Measurements from ENCODE around the gene ADIG.

Gene ADIG

DNA sequence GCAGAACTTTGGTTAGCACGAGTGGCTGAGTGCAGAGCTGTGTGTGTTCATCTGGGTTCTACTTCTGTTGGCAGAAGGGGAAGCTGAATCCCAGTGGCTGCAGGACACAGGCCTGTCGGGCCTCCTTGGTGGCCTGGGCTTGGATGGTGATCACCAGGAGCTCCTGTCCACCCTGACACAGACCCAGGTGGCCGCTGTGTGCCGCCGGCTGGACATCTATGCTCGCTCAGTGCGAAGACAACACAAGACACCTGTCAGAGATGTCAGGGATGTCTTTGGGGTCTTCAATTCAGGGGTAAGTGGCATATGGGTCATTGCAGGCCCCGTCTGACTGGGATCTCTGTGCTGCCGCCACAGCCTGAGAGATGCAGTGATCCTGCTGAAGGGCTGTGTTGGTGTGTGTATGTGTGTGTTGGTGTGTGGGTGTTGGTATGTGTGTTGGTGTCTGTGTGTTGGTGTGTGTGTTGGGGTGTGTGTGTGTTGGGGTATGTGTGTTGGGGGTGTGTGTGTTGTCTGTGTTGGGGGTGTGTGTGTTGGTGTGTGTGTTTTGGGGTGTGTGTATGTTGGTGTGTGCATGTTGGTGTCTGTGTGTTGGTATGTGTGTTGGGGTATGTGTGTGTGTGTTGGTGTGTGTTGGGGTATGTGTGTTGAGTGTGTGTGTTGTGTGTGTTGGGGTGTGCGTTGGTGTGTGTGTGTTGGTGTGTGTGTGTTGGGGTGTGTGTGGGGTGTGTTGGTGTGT, 46.1 kb downstream of the ADIG start:
- Histone ChIP-seq H3K4me3 (ENCODE audit: low read length) (no peak overlapping the region), H3K9me3 (ENCODE audit: control insufficient read depth, low read depth, low read length) (no peaks in the 10 kb centered on the region), H3K27me3 (ENCODE audit: control insufficient read depth, insufficient read depth, low read length) (no peaks in the 10 kb centered on the region), H3K27ac (ENCODE audit: low read length) (no peak overlapping the region), H3K9ac (ENCODE audit: low read length) (no peak overlapping the region), H3K4me1 (ENCODE audit: control insufficient read depth, low read depth, low read length) (peaks cover 9% of the 10 kb centered on the region), H3K36me3 (ENCODE audit: control insufficient read depth, low read depth, low read length) (no peaks in the 10 kb centered on the region)

DNA sequence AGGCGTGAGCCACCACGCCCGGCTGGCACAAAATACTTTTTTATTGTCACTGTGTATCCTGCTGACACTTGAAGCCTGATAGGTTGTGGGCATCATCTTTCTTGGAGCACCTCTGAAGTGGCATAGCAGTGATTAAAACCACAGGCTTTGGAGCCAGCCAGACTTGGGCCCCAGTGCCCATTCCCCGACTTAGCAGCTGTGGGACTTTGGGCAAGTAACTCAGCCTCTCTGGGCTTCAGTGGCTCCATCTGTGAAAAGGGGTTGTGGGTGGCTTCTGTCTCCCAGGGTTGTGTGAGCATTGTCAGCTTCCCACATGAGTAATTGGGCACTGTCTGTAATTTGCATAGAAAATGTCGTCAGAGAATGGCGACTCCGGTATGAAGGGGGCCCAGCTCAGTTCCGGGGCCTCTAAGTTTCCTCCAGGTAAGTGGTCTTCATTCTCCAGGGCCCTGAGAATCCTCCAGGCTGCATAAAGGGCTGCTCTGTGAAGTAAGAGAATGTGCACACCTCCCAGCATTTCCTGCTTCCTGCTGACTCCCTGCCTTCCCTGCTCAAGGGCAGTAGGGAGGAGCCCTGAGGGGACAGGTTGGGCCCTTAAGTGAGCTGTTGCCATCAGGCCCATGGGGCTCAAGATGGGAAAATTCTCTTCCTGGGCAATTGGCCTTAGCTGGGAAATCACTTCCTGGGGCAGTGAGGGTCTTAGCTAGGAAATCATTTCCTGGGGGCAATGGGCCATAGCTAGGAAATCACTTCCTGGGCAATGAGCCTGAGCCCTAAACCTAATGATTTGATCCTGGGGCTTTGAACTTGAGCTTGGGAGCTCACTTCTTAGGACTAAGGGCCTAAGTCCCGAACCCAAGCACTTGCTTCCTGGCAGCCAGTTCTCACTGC, 47.8 kb downstream of the ADIG start:
- H3K9ac ChIP-seq (ENCODE audit: low read length), result no peak overlapping the region
- no peak overlapping the region for H3K27ac ChIP-seq (ENCODE audit: low read length)
- no peaks in the 10 kb centered on the region for H3K36me3 ChIP-seq (ENCODE audit: control insufficient read depth, low read depth, low read length)
- H3K9me3 ChIP-seq (ENCODE audit: control insufficient read depth, low read depth, low read length), result no peaks in the 10 kb centered on the region
- no peaks in the 10 kb centered on the region for H3K27me3 ChIP-seq (ENCODE audit: control insufficient read depth, insufficient read depth, low read length)
- no peak overlapping the region for H3K4me3 ChIP-seq (ENCODE audit: low read length)
- peaks cover 9% of the 10 kb centered on the region for H3K4me1 ChIP-seq (ENCODE audit: control insufficient read depth, low read depth, low read length)

DNA sequence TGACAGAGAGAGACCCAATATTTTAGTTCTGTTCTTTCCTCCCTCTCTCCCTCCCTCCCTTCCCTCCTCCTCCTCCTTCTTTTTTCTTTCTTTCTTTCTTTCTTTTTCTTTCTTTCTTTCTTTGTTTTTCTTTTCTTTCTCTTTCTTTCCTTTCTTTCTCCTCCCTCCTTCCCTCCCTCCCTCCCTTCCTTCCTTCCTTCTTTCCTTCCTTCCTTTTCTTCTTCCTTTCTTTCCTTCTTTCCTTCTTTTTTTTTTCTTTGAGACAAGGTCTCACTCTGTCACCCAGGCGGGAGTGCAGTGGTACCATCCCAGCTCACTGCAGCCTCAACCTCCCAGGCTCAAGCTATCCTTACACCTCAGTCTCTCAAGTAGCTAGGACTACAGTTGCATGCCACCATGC, 49.0 kb downstream of the ADIG start:
- Histone ChIP-seq H3K27ac (ENCODE audit: low read length) (no peak overlapping the region), H3K4me3 (ENCODE audit: low read length) (no peak overlapping the region), H3K9me3 (ENCODE audit: control insufficient read depth, low read depth, low read length) (no peaks in the 10 kb centered on the region), H3K36me3 (ENCODE audit: control insufficient read depth, low read depth, low read length) (no peaks in the 10 kb centered on the region), H3K4me1 (ENCODE audit: control insufficient read depth, low read depth, low read length) (peaks cover 9% of the 10 kb centered on the region), H3K9ac (ENCODE audit: low read length) (no peak overlapping the region), H3K27me3 (ENCODE audit: control insufficient read depth, insufficient read depth, low read length) (no peaks in the 10 kb centered on the region)

DNA sequence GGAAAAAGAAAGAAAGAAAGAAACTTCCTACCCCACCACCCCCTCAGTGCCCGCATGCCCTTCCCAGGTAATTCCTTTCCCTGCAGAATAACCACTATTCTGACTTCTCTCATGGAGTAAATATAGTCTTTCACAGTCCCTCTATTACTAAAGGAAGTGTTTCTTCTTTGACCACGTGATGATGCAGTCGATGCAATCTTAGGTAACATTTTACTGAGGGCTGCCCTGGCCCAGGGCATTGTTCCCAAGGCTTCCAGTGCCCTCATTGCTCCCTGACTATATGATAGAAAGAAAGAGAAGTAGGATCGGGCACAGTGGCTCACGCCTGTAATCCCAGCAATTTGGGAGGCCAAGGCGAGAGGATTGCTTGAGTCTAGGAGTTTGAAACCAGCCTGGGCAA, 49.7 kb downstream of the ADIG start:
- H3K4me3 ChIP-seq (ENCODE audit: low read length), result no peak overlapping the region
- no peak overlapping the region for H3K27ac ChIP-seq (ENCODE audit: low read length)
- peaks cover 9% of the 10 kb centered on the region for H3K4me1 ChIP-seq (ENCODE audit: control insufficient read depth, low read depth, low read length)
- H3K36me3 ChIP-seq (ENCODE audit: control insufficient read depth, low read depth, low read length), result no peaks in the 10 kb centered on the region
- H3K9me3 ChIP-seq (ENCODE audit: control insufficient read depth, low read depth, low read length), result no peaks in the 10 kb centered on the region
- H3K9ac ChIP-seq (ENCODE audit: low read length), result no peak overlapping the region
- no peaks in the 10 kb centered on the region for H3K27me3 ChIP-seq (ENCODE audit: control insufficient read depth, insufficient read depth, low read length)

DNA sequence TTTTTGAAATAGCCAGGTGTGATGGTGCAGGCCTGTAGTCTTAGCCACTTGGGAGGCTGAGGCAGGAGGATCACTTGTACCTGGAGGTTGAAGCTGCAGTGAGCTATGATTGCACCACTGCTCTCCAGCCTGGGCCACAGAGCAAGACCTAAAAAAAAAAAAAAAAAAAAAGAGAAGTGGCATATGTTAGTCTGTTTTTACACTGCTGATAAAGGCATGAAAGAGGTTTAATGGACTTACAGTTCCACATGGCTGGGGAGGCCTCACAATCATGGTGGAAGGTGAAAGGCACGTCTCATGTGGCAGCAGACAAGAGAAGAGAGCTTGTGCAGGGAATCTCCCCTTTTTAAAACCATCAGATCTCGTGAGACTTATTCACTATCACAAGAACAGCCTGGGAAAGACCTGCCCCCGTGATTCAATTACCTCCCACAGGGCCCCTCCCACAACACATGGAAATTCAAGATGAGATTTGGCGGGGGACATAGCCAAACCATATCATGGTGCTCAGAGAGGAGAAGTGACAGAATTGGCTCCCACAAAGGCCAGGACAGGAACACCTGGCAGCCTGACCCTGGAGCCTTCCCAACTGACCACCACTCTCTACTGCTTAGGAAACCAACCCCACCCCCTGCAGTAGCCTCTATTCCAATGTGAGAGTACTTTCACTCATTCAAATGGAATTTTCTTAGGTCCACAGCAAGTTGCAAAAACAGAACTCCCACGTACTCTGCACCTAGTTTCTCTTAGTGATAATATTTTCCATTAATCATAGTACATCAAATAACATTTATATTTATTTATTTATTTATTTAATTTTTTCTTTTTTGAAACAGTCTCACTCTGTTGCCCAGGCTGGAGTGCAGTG, 50.4 kb downstream of the ADIG start:
- H3K9me3 ChIP-seq (ENCODE audit: control insufficient read depth, low read depth, low read length), result no peaks in the 10 kb centered on the region
- H3K27ac ChIP-seq (ENCODE audit: low read length), result no peak overlapping the region
- H3K27me3 ChIP-seq (ENCODE audit: control insufficient read depth, insufficient read depth, low read length), result no peaks in the 10 kb centered on the region
- no peak overlapping the region for H3K4me3 ChIP-seq (ENCODE audit: low read length)
- no peaks in the 10 kb centered on the region for H3K36me3 ChIP-seq (ENCODE audit: control insufficient read depth, low read depth, low read length)
- H3K4me1 ChIP-seq (ENCODE audit: control insufficient read depth, low read depth, low read length), result peaks cover 9% of the 10 kb centered on the region
- H3K9ac ChIP-seq (ENCODE audit: low read length), result no peak overlapping the region

DNA sequence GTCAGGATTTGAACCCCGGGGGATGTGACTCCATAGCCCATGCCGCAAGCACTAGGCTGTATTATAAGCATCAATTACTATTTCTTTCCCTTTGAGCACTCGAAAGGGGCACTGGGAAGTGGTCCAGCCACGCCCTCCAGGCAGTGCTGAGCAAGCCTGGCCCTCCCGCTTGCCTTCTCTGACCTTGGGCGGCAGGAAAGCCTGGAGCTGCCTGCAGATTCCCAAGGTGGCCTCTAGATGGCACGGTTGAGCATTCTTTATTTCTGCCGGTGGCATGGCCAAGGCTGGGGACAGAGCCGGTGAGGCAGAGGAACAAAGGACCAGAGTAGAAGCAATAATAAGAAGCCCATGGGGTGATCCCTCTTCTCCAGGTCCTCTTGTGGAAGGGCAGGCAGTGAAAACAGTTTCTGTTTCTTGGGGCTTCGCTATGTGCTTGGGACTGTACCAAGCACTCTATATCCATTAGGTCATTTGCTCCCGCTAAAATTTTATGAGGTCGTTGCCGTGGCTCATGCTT, 52.6 kb downstream of the ADIG start:
- Histone ChIP-seq H3K9ac (ENCODE audit: low read length) (no peak overlapping the region), H3K9me3 (ENCODE audit: control insufficient read depth, low read depth, low read length) (no peaks in the 10 kb centered on the region), H3K4me1 (ENCODE audit: control insufficient read depth, low read depth, low read length) (peaks cover 8% of the 10 kb centered on the region), H3K27ac (ENCODE audit: low read length) (no peak overlapping the region), H3K27me3 (ENCODE audit: control insufficient read depth, insufficient read depth, low read length) (no peaks in the 10 kb centered on the region), H3K4me3 (ENCODE audit: low read length) (no peak overlapping the region), H3K36me3 (ENCODE audit: control insufficient read depth, low read depth, low read length) (no peaks in the 10 kb centered on the region)

DNA sequence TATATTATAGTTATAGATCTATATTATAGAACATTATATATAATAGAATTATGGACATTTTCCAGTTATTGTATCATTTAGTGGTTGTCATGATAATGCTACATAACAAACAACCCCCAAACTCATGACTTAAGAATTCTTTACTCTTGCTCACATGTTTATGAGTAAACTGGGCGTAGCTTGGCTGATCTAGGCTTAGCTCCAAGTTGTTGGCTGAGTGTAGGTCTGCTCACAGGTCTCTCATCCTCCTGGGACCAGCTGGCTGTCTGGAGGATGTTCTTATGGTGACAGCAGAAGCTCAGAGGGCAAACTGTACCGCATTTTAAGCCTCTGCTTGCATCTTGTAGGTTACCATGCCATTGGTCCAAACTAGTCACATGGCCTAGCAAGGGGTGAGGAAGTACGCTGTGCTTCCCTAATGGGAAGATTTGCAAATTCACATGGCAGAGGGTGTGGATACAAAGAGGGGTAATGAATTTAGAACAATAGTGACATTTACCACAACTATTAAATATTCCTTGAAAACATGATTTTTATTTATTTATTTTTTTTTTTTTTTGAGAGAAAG, 54.8 kb downstream of the ADIG start:
- H3K27me3 ChIP-seq (ENCODE audit: control insufficient read depth, insufficient read depth, low read length), result no peaks in the 10 kb centered on the region

More for the DNA sequence above, 54.8 kb downstream of the ADIG start:
- Histone ChIP-seq H3K36me3 (ENCODE audit: control insufficient read depth, low read depth, low read length) (no peaks in the 10 kb centered on the region), H3K9ac (ENCODE audit: low read length) (no peak overlapping the region), H3K9me3 (ENCODE audit: control insufficient read depth, low read depth, low read length) (no peaks in the 10 kb centered on the region), H3K4me3 (ENCODE audit: low read length) (no peak overlapping the region), H3K27ac (ENCODE audit: low read length) (no peak overlapping the region), H3K4me1 (ENCODE audit: control insufficient read depth, low read depth, low read length) (no peaks in the 10 kb centered on the region)

All from iPS-18a (cell line).